HG02571 (cell line): ENCODE results near the gene KLF1.
"Not testable (repeated sequence)": the region's sequence is repeated elsewhere in the genome, so short reads cannot be mapped to it uniquely, and the experiment has no call there.

Source experiments
- ATAC-seq: cut with Tn5 transposase; IDR thresholded peaks from one replicate; pipeline ENCODE4 v1.9.1; 2021; ENCODE audit warnings: mild to moderate bottlenecking, moderate library complexity; ENCODE audit not compliant: unreplicated experiment

KLF1 gene

GRCh38 chr19:12868540-12869112, 18.4 kb downstream of the KLF1 start:
- no peak for ATAC-seq

GRCh38 chr19:12867120-12868099, 19.6 kb downstream of the KLF1 start:
- ATAC-seq, result no peak

- ATAC-seq, result no peak
Measured at GRCh38 chr19:12866416-12867119, 20.4 kb downstream of the KLF1 start.

GRCh38 chr19:12865746-12866415, 21.1 kb downstream of the KLF1 start:
- no peak for ATAC-seq

GRCh38 chr19:12864721-12865715, 22.0 kb downstream of the KLF1 start:
- no peak for ATAC-seq

- no peak for ATAC-seq
Measured at GRCh38 chr19:12864143-12864542, 22.9 kb downstream of the KLF1 start.

GRCh38 chr19:12859546-12859945, 27.5 kb downstream of the KLF1 start:
- no peak for ATAC-seq

- ATAC-seq, result no peak
Measured at GRCh38 chr19:12858041-12858928, 28.7 kb downstream of the KLF1 start.

GRCh38 chr19:12856653-12857052, 30.3 kb downstream of the KLF1 start:
- no peak for ATAC-seq

GRCh38 chr19:12847159-12848139, 39.6 kb downstream of the KLF1 start:
- peak; percentile 66 for ATAC-seq

GRCh38 chr19:12846613-12847012, 40.4 kb downstream of the KLF1 start:
- ATAC-seq, result not testable (repeated sequence)

GRCh38 chr19:12843999-12844732, 42.8 kb downstream of the KLF1 start:
- ATAC-seq, result no peak

GRCh38 chr19:12843328-12843727, 43.7 kb downstream of the KLF1 start:
- ATAC-seq, result no peak

- no peak for ATAC-seq
Measured at GRCh38 chr19:12842511-12842910, 44.5 kb downstream of the KLF1 start.

- ATAC-seq, result no peak
Measured at GRCh38 chr19:12841094-12841493, 45.9 kb downstream of the KLF1 start.

- no peak for ATAC-seq
Measured at GRCh38 chr19:12840091-12841079, 46.6 kb downstream of the KLF1 start.
